NK-92 (cell line): ENCODE results near the gene ZNF200.
"Not testable (repeated sequence)": the region's sequence is repeated elsewhere in the genome, so short reads cannot be mapped to it uniquely, and the experiment has no call there.

Experiments
- DNase-seq: peaks from one replicate; lab custom pipeline; 2025; ENCODE audit not compliant: unreplicated experiment; lab: John Stamatoyannopoulos, UW

The ZNF200 gene, protein sequence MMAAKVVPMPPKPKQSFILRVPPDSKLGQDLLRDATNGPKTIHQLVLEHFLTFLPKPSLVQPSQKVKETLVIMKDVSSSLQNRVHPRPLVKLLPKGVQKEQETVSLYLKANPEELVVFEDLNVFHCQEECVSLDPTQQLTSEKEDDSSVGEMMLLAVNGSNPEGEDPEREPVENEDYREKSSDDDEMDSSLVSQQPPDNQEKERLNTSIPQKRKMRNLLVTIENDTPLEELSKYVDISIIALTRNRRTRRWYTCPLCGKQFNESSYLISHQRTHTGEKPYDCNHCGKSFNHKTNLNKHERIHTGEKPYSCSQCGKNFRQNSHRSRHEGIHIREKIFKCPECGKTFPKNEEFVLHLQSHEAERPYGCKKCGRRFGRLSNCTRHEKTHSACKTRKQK

GRCh38 chr16:3234857-3235561 lies at the start of gene ZNF200:
Gene ZNF200 (minus strand): TSS chr16:3235158. CDS start chr16:3233755, 1,403 bp downstream.
- peak; percentile 47 for DNase-seq

- no peak for DNase-seq
These were observed 48.8 kb upstream of the ZNF200 start for GRCh38 chr16:3283543-3284447.

- peak; percentile 81 for DNase-seq
These were observed 48.0 kb upstream of the ZNF200 start, which contains the start of gene ZNF263 for GRCh38 chr16:3282730-3283542. Gene ZNF263 (plus strand): TSS chr16:3283491. CDS start chr16:3283819, 328 bp downstream.

DNA sequence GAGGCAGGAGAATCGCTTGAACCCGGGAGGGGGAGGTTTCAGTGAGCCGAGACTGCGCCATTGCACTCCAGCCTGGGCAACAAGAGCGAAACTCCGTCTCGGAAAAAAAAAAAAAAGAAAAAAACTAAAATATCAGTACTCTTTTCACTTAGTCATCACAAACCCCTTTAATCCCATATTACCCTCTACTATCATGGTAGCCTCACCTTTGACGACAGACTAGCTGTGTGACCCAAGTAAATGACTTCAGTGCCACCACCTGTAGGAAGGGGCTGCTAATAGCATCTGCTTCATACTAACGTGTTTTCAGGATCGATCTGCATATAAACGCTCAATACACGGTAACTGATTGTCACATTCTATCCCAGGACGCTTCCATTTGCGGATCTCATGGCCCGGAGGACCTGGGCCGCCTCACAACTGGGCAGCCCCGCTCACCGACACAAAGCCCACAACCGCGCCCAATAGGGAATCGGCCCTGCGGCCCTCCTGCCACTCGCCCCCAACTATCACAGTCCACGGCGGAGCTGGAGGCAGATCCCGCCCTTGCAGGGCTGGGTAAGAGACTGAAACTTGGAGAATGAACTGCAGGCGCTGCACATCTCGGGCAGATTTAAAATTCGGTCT lies 47.3 kb upstream of the ZNF200 start:
- DNase-seq = no peak

DNA sequence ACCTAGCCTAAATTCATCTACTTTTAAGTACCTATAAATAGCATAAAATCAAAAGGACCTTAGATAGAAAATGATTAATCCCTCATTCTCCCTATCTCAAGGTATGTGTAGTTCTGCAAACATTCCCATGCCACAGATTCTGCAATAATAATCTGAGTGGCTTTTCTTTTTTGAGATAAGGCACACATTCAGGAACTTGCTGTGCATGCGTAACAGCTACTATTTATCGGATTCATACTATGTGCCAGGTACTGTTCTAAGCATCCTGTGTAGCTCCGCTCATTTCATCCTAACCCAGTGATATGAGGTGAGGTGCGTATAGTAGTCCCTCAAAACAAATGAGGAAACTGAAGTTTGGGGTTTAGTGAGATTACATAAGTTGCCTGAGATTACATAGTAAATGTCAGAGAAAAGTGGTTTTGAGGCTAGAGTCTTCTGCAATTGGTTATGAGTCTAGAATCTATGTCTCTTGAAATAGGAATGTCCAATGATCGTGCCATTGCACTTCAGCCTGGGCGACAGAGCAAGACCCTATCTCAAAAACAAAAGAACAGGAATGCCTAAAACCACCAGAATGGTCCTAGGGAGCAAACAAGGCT lies 46.4 kb upstream of the ZNF200 start:
- DNase-seq = no peak

GRCh38 chr16:3276679-3277078 lies 41.7 kb upstream of the ZNF200 start:
- DNase-seq = no peak

GRCh38 chr16:3274947-3275346 lies 40.0 kb upstream of the ZNF200 start:
- DNase-seq = no peak

GRCh38 chr16:3274490-3274889 lies 39.5 kb upstream of the ZNF200 start:
- DNase-seq = no peak

DNA sequence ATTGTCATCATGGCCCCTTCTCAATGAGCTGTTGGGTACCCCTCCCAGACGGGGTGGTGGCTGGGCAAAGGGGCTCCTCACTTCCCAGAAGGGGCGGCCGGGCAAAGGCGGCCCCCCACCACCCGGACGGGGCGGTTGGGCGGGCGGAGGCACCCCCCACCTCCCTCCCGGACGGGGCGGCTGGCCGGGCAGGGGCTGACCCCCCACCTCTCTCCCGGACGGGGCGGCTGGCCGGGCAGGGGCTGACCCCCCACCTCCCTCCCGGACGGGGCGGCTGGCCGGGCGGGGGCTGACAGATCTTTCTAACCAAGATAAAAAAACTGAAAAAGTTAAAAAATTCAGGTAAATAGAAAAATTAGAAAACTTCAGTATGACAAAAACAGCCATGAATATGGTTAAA lies 36.3 kb upstream of the ZNF200 start:
- DNase-seq = not testable (repeated sequence)

- DNase-seq = not testable (repeated sequence)
These were observed 35.8 kb upstream of the ZNF200 start for GRCh38 chr16:3270718-3271117.

GRCh38 chr16:3268294-3268693 lies 33.3 kb upstream of the ZNF200 start:
- DNase-seq = no peak

- no peak for DNase-seq
These were observed 32.0 kb upstream of the ZNF200 start for GRCh38 chr16:3266873-3267537.

DNA sequence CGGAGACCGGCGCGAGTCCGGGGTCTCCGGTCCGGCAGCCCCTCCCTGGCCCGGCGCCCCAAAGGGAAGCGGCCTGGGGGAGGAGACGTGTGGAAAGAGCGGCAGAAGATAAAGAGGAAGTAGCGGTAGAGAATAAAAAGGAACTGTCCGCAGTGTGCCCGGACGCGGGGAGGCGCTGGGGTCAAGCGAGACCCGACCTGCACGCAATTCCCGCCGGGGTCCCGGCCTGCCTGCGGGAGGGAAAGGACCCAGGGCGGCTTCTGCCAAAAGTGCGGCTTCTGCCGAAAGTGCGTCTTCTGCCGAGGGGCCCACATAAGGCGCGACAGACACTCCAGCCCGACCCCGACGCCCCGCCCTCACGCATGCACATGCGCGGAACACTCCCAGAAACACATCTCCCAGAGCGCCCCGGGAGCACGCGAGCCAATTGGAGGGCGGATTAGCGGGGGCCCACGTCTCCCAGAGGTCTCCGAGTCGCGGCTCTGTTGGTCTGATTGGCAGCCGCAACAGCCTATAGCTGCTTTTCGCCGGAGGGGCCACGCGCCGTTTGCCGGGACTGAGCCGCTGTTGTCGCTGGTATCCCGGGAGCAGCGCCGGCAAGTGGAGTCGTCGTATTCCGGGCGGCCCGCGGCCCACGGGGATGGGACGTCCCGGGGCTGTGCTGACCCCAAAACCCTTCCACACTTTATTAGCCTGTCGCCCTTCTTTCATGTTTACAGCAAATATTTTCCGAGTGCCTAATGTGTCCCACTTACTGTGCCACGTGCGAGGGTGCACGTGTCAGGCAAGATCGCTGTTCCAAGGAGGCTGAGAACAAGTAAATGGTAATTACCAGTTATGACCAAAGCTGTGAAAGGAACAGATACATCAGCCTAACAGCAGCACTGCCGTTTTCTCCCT lies 29.4 kb upstream of the ZNF200 start:
- DNase-seq = peak; percentile 92

DNA sequence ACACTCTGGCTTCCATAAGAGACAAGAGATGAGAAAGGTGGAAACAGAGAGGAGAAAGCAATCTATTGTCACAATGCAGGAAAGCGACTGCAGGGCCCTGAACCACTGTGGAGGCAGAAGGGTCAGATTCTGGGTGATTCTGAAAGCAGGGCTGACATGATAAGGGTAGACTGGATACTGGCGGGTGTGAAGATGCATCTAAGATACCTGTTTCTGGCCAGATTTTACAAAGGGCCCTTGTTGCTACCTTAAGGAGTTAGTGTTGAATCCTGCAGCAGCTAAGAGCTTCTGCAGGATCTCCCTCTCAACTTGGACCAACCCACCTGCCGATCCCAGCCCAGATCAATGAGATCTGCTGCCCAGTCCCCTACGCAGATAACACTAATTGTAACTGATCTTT lies 27.6 kb upstream of the ZNF200 start:
- DNase-seq = no peak

- DNase-seq = no peak
These were observed 24.9 kb upstream of the ZNF200 start for GRCh38 chr16:3259836-3260235.

DNA sequence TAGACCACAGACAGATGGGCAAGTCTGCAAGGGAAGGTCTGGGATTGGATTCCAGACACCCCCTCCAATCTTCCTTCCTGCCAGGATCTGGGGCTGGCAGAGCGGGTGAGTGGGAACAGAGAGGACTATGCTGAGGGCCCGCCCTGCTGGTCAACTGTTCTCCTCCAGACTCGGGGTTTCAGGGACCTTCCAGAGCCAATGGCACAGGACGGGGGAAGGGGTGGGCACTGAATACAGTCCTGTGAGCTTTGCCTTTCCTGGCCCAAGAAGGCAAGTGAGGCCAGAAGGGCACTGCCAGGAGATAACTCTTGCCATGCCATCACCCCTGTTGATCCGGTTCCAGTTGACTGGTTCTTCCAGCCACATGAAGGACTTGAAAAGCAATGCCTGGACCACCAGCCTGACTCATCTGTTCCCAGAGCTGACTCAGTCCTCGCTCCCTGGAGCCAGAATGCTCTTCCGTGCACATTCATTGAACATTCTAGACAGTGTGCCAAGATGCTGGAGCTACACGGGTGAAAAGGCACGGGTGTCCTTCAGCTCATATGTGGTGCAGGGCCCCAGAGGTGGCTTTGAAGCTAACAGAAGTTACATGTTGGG lies 22.0 kb upstream of the ZNF200 start:
- DNase-seq = no peak

- DNase-seq = no peak
These were observed 21.3 kb upstream of the ZNF200 start, which contains the start of gene MEFV for GRCh38 chr16:3256146-3256865. Gene MEFV (minus strand): TSS chr16:3256633. CDS start chr16:3256587, 46 bp downstream.
